Measurements from ENCODE around the gene HINFP.
"Not testable (repeated sequence)": the region's sequence is repeated elsewhere in the genome, so short reads cannot be mapped to it uniquely, and the experiment has no call there.

The HINFP gene

GRCh38 chr11:119100246-119100970, 21.0 kb upstream of the HINFP start:
- no peak for DNase-seq (ENCODE audit: low read depth in 2 of 2)

GRCh38 chr11:119100994-119101758, 20.2 kb upstream of the HINFP start:
- DNase-seq (ENCODE audit: low read depth in 2 of 2) = no peak

GRCh38 chr11:119101759-119102423, 19.5 kb upstream of the HINFP start, which contains the start of gene DPAGT1:
DPAGT1 (minus strand) TSS chr11:119101853; CDS start chr11:119101655, 198 bp downstream.
- DNase-seq (ENCODE audit: low read depth in 2 of 2) = peak; percentile 58 to 60

GRCh38 chr11:119103161-119103664, 18.2 kb upstream of the HINFP start:
- DNase-seq (ENCODE audit: low read depth in 2 of 2) = not testable (repeated sequence)

GRCh38 chr11:119103793-119104192, 17.6 kb upstream of the HINFP start:
- DNase-seq (ENCODE audit: low read depth in 2 of 2) = no peak

GRCh38 chr11:119106564-119107537, 14.5 kb upstream of the HINFP start, which contains the start of gene C2CD2L:
C2CD2L (plus strand) TSS chr11:119107344; CDS start chr11:119107742, 398 bp downstream.
- peak; percentile 74 to 76 for DNase-seq (ENCODE audit: low read depth in 2 of 2)

- DNase-seq (ENCODE audit: low read depth in 2 of 2) = no peak
Observed at GRCh38 chr11:119107538-119108145, 13.7 kb upstream of the HINFP start.

GRCh38 chr11:119108146-119108856, 13.1 kb upstream of the HINFP start:
- DNase-seq (ENCODE audit: low read depth in 2 of 2) = no peak

- no peak for DNase-seq (ENCODE audit: low read depth in 2 of 2)
Observed at GRCh38 chr11:119108857-119109221, 12.5 kb upstream of the HINFP start.

GRCh38 chr11:119109843-119110242, 11.5 kb upstream of the HINFP start:
- DNase-seq (ENCODE audit: low read depth in 2 of 2) = no peak

GRCh38 chr11:119110439-119110838, 10.9 kb upstream of the HINFP start:
- no peak for DNase-seq (ENCODE audit: low read depth in 2 of 2)

- DNase-seq (ENCODE audit: low read depth in 2 of 2) = no peak
Observed at GRCh38 chr11:119111361-119111925, 9.9 kb upstream of the HINFP start.

- DNase-seq (ENCODE audit: low read depth in 2 of 2) = no peak
Observed at GRCh38 chr11:119112314-119113020, 8.9 kb upstream of the HINFP start.

GRCh38 chr11:119113716-119114115, 7.7 kb upstream of the HINFP start:
- no peak for DNase-seq (ENCODE audit: low read depth in 2 of 2)

- DNase-seq (ENCODE audit: low read depth in 2 of 2) = no peak
Observed at GRCh38 chr11:119114351-119114750, 7.0 kb upstream of the HINFP start.

GRCh38 chr11:119115484-119116234, 5.7 kb upstream of the HINFP start:
- DNase-seq (ENCODE audit: low read depth in 2 of 2) = no peak

GRCh38 chr11:119116235-119116594, 5.2 kb upstream of the HINFP start:
- no peak for DNase-seq (ENCODE audit: low read depth in 2 of 2)

GRCh38 chr11:119116601-119117000, 4.8 kb upstream of the HINFP start:
- no peak for DNase-seq (ENCODE audit: low read depth in 2 of 2)

All from stimulated activated CD4-positive, alpha-beta T cell treated with anti-CD3 and anti-CD28 coated beads, Interleukin-1b, Interleukin-23, amount 100 ng/mL, for 1 hour (primary cell).